Smooth muscle cell (in vitro differentiated cells): Measurements from ENCODE around the gene AUTS2. TPM values are rescaled to one million over a fixed set of nuclear protein-coding genes. Genes with fewer than 3 reads are reported as not detected.

ENCODE experiments used
- DNase-seq: peaks from one replicate; lab custom pipeline; 2025; ENCODE audit not compliant: unreplicated experiment; lab: John Stamatoyannopoulos, UW
- H2AFZ ChIP-seq: fragments of 200-600 bp; sonication (generic); 2 replicates; pipeline ENCODE4 v1.6.0; 2016; ENCODE audit warnings: antibody characterized with exemption, low read depth, mild to moderate bottlenecking
- H3F3A ChIP-seq: fragments of 200-600 bp; sonication (generic); 2 replicates; pipeline ENCODE4 v1.6.0; 2017; ENCODE audit warnings: antibody characterized with exemption, low read depth
- H3K27ac ChIP-seq: fragments of 200-600 bp; sonication (generic); 2 replicates; pipeline ENCODE4 v1.5.1; 2016; ENCODE audit warnings: low read depth, mild to moderate bottlenecking
- H3K27me3 ChIP-seq: fragments of 200-600 bp; sonication (generic); 2 replicates; pipeline ENCODE4 v1.6.1; 2016; ENCODE audit warnings: low read depth, mild to moderate bottlenecking
- H3K36me3 ChIP-seq: fragments of 200-600 bp; sonication (generic); 2 replicates; pipeline ENCODE4 v1.5.1; 2016; ENCODE audit warnings: low read depth
- H3K4me1 ChIP-seq: fragments of 200-600 bp; sonication (generic); 2 replicates; pipeline ENCODE4 v1.5.1; 2016; ENCODE audit warnings: low read depth
- H3K4me2 ChIP-seq: fragments of 200-600 bp; sonication (generic); 2 replicates; pipeline ENCODE4 v1.6.0; 2016; ENCODE audit warnings: mild to moderate bottlenecking
- H3K4me3 ChIP-seq: fragments of 200-600 bp; sonication (generic); 2 replicates; pipeline ENCODE4 v1.5.1; 2016; ENCODE audit warnings: mild to moderate bottlenecking
- H3K79me2 ChIP-seq: fragments of 200-600 bp; sonication (generic); 2 replicates; pipeline ENCODE4 v1.6.0; 2016; ENCODE audit warnings: low read depth, mild to moderate bottlenecking
- H3K9ac ChIP-seq: fragments of 200-600 bp; sonication (generic); 2 replicates; pipeline ENCODE4 v1.6.0; 2016; ENCODE audit warnings: low read depth
- H3K9me3 ChIP-seq: fragments of 200-600 bp; sonication (generic); replicated peaks from 2 replicates; pipeline ENCODE4 v1.5.1; 2016; ENCODE audit warnings: low read depth
- H4K20me1 ChIP-seq: fragments of 200-600 bp; sonication (generic); 2 replicates; pipeline ENCODE4 v1.6.0; 2016; ENCODE audit warnings: low read depth
- WGBS: methylation state at CpG from one replicate; pipeline ENCODE4 v1.1.7; 2016; ENCODE audit warnings: low lambda C conversion rate; 5-methylcytosine and 5-hydroxymethylcytosine counted together
- polyA plus RNA-seq: library from polyadenylated mRNA; unstranded; fragments of >200 nt; fragmentation: Nextera tagmentation; extraction: Ambion mirVana; gene quantifications from 2 replicates; pipeline ENCODE4 v1.2.1, GENCODE V29; 2016
- total RNA-seq: library from RNA; depleted of rRNA; stranded (reverse); fragments of >200 nt; gene quantifications from 2 replicates; pipeline ENCODE4 v1.2.3, GENCODE V29; 2014
- TF ChIP-seq, protein P1 (sequence below): fragments of 200-600 bp; sonication (generic); IDR thresholded peaks from 2 replicates; pipeline ENCODE4 v1.5.1; 2017; ENCODE audit warnings: borderline replicate concordance, mild to moderate bottlenecking, antibody characterized with exemption; ENCODE audit not compliant: insufficient read depth, poor library complexity, severe bottlenecking

AUTS2 gene
- total and polyA plus RNA-seq, 2 experiments from 2014 or later = 6.5 to 8.6 TPM

DNA sequence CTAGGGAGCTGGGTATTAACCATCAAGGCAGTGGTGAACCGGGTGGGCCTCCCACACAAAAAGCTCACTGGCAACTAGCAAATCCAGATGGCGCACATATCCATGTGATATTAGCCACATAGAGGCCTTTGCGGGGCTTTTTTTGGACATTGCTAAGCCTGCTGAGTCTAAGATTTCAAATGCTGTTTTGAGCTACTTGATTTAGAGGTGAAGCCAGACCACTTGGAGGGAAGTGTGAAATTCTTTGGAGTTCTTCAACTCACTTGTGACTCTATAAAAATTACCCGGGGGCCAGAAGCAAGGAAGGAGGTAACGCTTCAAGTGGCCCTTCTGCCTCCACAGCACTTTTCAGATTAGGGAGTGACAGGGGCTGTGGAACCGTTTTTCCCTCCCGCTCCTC, 913.9 kb downstream of the AUTS2 start:
- no peak overlapping the region for H2AFZ ChIP-seq
- H3K27ac ChIP-seq = no peak overlapping the region
- no peak for DNase-seq
- no peak overlapping the region for H3K4me3 ChIP-seq
- H3K4me1 ChIP-seq = no peaks in the 10 kb centered on the region
- WGBS = 58% methylated on average over 7 of the region's 7 CpGs
- H3K36me3 ChIP-seq = no peaks in the 10 kb centered on the region
- TF ChIP-seq, protein P1, sequence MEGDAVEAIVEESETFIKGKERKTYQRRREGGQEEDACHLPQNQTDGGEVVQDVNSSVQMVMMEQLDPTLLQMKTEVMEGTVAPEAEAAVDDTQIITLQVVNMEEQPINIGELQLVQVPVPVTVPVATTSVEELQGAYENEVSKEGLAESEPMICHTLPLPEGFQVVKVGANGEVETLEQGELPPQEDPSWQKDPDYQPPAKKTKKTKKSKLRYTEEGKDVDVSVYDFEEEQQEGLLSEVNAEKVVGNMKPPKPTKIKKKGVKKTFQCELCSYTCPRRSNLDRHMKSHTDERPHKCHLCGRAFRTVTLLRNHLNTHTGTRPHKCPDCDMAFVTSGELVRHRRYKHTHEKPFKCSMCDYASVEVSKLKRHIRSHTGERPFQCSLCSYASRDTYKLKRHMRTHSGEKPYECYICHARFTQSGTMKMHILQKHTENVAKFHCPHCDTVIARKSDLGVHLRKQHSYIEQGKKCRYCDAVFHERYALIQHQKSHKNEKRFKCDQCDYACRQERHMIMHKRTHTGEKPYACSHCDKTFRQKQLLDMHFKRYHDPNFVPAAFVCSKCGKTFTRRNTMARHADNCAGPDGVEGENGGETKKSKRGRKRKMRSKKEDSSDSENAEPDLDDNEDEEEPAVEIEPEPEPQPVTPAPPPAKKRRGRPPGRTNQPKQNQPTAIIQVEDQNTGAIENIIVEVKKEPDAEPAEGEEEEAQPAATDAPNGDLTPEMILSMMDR = no peak
- peaks cover 57% of the 10 kb centered on the region for H3K27me3 ChIP-seq
- no peaks in the 10 kb centered on the region for H3K79me2 ChIP-seq
- H3K4me2 ChIP-seq = no peak overlapping the region
- H3K9ac ChIP-seq = no peak overlapping the region
- H3K9me3 ChIP-seq = no peaks in the 10 kb centered on the region
- no peaks in the 10 kb centered on the region for H4K20me1 ChIP-seq
- no peaks in the 10 kb centered on the region for H3F3A ChIP-seq

DNA sequence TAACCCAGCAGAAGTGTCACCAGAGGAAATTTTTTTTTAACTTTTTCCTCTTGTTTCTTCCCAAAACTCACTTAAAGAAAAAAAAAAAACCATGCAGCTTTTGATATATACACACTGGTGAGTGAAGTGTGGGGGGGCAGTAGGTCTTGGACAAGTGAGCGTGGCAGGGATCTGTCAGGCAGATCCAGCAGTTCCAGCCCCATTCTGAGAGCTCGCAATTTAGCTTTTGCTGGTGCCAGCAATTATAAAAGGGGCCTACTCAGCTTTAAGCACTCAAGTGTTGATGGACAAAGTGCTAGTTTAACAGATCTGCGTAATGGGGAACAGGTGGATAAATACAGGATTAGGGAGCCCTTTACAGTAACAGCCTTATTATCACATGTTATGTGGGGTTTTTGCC, 914.5 kb downstream of the AUTS2 start:
- no peaks in the 10 kb centered on the region for H3F3A ChIP-seq
- H2AFZ ChIP-seq = no peak overlapping the region
- WGBS = 71% methylated on average over 3 of the region's 3 CpGs
- H3K27me3 ChIP-seq = peaks cover 51% of the 10 kb centered on the region
- H4K20me1 ChIP-seq = no peaks in the 10 kb centered on the region
- TF ChIP-seq, protein P1 = no peak
- no peaks in the 10 kb centered on the region for H3K79me2 ChIP-seq
- H3K4me2 ChIP-seq = no peak overlapping the region
- H3K4me3 ChIP-seq = no peak overlapping the region
- H3K4me1 ChIP-seq = no peaks in the 10 kb centered on the region
- no peak overlapping the region for H3K27ac ChIP-seq
- no peak for DNase-seq
- no peaks in the 10 kb centered on the region for H3K9me3 ChIP-seq
- H3K36me3 ChIP-seq = no peaks in the 10 kb centered on the region
- no peak overlapping the region for H3K9ac ChIP-seq

DNA sequence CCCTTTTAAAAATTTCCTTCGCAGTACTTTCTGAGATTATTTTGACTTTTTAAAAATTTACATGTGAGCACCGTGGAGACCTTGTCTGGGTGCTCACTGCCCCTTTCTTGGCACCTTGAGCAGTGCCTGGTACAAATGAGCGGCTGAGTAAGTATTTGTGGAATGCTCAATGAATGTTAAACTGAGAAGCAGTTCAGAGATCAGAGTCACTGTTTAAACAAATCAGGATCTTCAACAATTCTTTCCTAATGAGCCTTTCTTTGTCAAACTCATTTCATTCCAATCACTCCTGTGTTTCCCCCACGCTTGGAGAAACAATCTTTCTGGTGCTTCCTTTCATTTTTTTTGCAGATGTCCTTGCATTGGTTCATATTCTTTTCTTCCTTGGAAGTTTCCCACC, 922.3 kb downstream of the AUTS2 start:
- DNase-seq = no peak

More for the DNA sequence above, 922.3 kb downstream of the AUTS2 start:
- H3K4me3 ChIP-seq = no peak overlapping the region
- H3K27ac ChIP-seq = no peak overlapping the region
- H3K27me3 ChIP-seq = peaks cover 36% of the 10 kb centered on the region
- WGBS = 72% methylated on average over 4 of the region's 4 CpGs
- no peaks in the 10 kb centered on the region for H3K4me1 ChIP-seq
- H3K9ac ChIP-seq = no peak overlapping the region
- H4K20me1 ChIP-seq = no peaks in the 10 kb centered on the region
- no peak overlapping the region for H2AFZ ChIP-seq
- H3K79me2 ChIP-seq = no peaks in the 10 kb centered on the region
- H3K9me3 ChIP-seq = no peaks in the 10 kb centered on the region
- H3K36me3 ChIP-seq = no peaks in the 10 kb centered on the region
- H3K4me2 ChIP-seq = no peak overlapping the region
- no peaks in the 10 kb centered on the region for H3F3A ChIP-seq
- TF ChIP-seq, protein P1 = no peak
